GM12875 (cell line): ENCODE data around the gene USP6NL.

ENCODE experiments used
- H3K4me3 ChIP-seq: one replicate; pipeline ENCODE4 v1.5.1; 2011; ENCODE audit warnings: low read depth, low read length, control low read depth
- TF ChIP-seq, protein P1 (sequence below): IDR thresholded peaks from 2 replicates; pipeline ENCODE4 v1.5.1; 2011; ENCODE audit warnings: low read depth, mild to moderate bottlenecking, control low read depth, inconsistent platforms, low read length, moderate library complexity, borderline replicate concordance; ENCODE audit not compliant: insufficient read depth

Gene USP6NL

DNA sequence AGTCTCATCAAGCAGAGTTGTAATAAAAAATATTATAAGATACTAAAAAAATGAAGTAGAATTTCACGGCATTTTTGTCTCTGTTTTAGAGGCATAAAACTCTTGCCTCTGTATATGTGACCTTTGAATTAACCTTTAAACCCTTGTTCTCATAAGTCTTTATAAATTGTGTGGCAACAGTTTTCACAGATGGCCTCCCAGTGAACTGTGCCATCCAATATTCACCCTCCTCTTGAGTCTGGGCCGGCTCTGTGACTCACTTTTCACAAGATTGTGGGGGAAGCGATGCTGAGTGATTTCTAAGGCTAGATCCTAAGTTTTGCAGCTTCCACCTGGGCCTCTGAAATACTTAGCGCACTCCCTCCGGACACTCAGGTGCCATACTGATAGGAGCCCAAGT is 4.6 kb upstream of the USP6NL start:
- TF ChIP-seq, protein P1, sequence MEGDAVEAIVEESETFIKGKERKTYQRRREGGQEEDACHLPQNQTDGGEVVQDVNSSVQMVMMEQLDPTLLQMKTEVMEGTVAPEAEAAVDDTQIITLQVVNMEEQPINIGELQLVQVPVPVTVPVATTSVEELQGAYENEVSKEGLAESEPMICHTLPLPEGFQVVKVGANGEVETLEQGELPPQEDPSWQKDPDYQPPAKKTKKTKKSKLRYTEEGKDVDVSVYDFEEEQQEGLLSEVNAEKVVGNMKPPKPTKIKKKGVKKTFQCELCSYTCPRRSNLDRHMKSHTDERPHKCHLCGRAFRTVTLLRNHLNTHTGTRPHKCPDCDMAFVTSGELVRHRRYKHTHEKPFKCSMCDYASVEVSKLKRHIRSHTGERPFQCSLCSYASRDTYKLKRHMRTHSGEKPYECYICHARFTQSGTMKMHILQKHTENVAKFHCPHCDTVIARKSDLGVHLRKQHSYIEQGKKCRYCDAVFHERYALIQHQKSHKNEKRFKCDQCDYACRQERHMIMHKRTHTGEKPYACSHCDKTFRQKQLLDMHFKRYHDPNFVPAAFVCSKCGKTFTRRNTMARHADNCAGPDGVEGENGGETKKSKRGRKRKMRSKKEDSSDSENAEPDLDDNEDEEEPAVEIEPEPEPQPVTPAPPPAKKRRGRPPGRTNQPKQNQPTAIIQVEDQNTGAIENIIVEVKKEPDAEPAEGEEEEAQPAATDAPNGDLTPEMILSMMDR = no peak
- H3K4me3 ChIP-seq = no peak overlapping the region

DNA sequence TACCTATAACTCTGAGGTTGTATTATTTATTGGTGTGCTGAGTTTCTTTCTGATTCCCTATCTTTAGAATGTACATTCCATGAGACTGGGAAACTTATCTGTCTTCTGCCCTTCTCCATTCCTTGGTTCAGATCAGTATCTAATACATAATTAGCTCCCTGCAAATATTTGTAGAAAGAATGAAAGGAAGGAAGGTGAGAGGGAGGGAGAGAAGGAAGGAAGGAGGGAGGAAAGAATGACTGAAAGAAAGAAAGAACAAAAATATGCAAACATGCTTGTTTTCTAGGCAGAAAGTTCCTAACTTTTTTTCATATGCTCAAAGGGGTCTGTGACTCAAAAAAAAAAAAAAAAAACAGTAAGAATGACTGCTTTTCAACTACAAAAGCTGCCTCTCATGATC is 3.9 kb upstream of the USP6NL start:
- TF ChIP-seq, protein P1 = no peak
- H3K4me3 ChIP-seq = no peak overlapping the region

DNA sequence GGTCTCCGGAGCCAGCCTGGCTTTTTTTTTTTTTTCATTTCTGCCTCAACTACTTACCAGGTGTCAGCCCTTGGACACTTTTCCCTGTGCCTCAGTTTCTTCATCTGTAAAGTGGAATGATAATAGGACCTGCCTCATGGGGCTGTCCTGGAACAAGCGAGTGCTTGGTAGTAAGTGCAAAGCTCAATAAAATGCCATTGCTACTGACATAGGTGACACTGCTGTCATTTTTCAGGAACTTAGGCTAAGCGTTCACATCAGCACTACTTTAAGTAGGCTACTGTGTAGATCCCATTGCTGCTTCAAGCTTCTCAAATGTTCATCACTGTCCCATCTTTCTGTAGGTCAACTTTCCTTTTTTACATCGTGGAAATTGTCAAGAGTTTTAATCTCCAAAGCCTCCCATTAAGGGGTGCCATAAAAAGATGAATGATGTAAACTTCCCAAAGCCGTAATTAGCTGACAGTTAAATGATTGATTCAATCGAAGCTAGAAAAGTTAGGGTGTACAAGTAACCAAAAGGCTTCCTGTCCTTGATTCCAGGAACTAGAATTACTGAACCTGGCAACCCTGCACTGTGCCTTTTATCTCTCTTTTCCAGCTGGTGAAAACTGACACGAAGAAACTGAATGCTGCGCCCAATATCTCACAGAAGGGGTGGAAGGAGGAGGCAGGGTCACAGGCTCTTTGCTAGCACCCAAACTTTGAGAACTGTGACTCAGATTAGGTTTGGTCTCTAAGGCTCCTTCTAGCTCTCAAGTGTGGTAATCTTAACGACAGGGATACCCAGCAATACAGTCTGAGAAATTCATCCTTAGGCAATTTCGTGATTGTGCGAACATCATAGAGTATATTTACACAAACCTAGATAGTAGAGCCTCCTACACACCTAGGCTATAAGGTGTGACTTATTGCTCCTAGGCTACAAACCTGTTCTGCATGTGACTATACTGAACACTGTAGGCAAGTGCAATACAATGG is 861 bp upstream of the USP6NL start:
- H3K4me3 ChIP-seq = peak overlapping the region; percentile 56
- TF ChIP-seq, protein P1 = no peak

DNA sequence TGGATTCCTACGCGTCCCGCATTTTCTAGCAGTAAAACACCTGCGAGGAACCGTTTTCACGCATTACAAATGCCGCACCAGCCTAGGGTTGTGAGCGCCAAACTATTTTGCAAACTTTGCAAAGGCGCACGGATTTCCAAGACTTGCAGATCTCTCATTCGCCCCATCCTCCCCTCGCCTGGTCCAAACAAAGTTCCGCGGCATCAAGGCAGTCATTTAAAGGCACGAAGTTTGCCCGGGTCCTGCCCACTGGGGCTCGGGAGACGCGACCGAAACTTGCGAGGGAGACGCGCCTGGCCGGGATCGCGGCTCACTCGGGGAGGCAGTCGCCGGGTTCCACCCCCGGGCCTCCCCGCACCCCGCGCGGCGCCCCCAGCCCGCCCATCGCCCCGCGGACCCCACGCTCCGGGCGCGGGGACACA is 613 bp downstream of the USP6NL start:
- peak overlapping the region; percentile 56 for H3K4me3 ChIP-seq
- TF ChIP-seq, protein P1 = no peak

DNA sequence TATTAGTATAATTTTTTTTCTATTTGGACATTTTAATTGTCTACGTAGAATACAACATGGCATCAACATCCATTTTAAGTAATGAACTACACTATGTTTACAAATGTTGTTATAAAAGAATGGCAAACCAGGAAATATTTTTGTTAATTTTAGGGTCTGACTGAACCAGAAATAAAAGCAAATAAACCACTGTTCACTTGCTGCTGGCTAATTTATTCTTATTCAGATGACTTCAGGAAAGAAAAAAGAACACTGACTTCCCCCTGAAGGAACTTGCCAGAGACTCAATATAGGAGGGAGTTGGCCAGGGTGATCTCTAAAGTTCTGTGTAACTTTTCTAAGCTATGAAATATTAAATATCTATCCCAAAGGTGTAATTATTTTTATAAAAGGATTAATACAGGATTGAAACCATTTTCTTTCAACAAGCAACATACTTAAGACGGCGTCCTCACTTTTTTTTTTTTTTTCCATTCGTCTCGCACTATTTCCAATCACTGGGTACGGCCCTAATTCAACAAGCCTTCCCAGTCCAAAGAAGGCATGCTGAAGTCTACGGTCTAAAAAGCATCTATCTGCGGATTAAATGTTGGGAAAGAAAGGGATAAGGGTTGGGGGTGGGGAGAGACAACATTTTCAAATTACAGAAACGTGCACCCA is 1.2 kb downstream of the USP6NL start:
- H3K4me3 ChIP-seq = peak overlapping the region; percentile 56
- TF ChIP-seq, protein P1 = no peak

DNA sequence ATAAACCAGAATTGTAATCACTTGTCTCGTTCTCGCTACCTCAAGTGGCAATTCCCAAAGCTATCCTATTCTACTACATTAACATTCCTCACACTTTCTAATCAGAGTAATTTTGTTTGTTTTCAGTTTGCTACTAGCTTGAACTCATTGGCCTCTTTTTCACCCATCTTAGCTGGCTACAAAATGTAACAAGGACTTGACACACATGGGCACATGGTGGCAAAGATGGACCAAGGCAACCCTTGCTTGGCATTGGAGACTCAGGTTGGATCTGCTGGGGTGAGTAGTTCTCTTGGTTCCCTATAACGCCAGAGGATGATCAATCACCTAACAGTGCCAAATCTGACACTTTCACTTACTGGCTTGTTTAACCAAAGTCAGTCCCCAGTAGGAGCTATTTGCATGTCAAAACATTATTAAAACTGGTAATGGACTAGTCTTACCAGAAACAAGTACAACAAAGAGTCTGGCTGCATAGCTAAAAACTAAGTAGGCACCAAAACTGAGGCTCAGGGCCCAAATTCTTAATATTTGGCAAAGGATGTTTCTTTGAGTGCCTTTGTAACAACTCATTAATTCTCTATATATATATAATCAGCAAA is 1.9 kb downstream of the USP6NL start:
- H3K4me3 ChIP-seq = peak overlapping the region; percentile 33
- TF ChIP-seq, protein P1 = no peak

DNA sequence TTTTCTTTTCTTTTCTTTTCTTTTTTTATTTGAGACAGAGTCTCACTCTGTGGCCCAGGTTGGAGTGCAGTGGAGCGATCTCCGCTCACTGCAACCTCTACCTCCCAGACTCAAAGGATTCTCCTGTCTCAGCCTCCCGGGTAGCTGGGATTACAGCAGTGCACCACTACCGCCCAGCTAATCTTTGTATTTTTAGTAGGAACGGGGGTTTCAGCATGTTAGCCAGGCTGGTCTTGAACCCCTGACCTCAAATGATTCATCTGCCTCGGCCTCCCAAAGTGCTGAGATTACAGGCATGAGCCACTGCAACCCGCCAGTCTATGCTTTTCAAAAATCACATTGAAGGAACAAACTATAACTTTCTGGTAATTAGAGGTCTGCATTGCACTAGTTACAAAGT is 2.4 kb downstream of the USP6NL start:
- peak overlapping the region; percentile 33 for H3K4me3 ChIP-seq

More for the DNA sequence above, 2.4 kb downstream of the USP6NL start:
- TF ChIP-seq, protein P1 = no peak
